C4-2B (cell line): Measurements from ENCODE around the gene REEP1.

ENCODE experiments used
- CTCF ChIP-seq: fragments of 450-650 bp; conservative IDR thresholded peaks from 2 replicates; pipeline ENCODE4 v1.5.1; 2017; ENCODE audit warnings: mild to moderate bottlenecking
- ZFX ChIP-seq: fragments of 450-650 bp; IDR thresholded peaks from 2 replicates; pipeline ENCODE4 v1.6.1; 2017

GRCh38 chr2:86201671-86202335, 135.6 kb downstream of the REEP1 start:
- no peak for TF ChIP-seq CTCF
- TF ChIP-seq ZFX, result no peak
